IMR-90 (cell line): ENCODE data around the gene SDC4. TPM values are rescaled to one million over a fixed set of nuclear protein-coding genes. Genes with fewer than 3 reads are reported as not detected.

ENCODE experiments used
- ATAC-seq: fragments of 200-7000 bp; cut with Tn5 transposase; 2 replicates; pipeline ENCODE4 v1.9.1; 2020; ENCODE audit warnings: low read depth, mild to moderate bottlenecking, moderate library complexity
- BruUV-seq: library from RNA; stranded (reverse); fragments of 400-500 nt; replicated peaks from 2 replicates; lab custom pipeline; 2021; lab: Mats Ljungman, UMichigan
- CTCF ChIA-PET: fragments of 300-600 bp; formaldehyde crosslinking; extraction: SDS; loops from one replicate; lab custom pipeline; 2021; ENCODE audit warnings: antibody characterized with exemption; lab: Yijun Ruan, JAX
- POLR2A ChIA-PET: fragments of 300-600 bp; sonication (Branson Sonifier 250); formaldehyde crosslinking; loops from one replicate; lab custom pipeline; 2022; ENCODE audit warnings: antibody characterized with exemption; ENCODE audit not compliant: unreplicated experiment; lab: Charles Lee
- DNase-seq: peaks from one replicate; pipeline ENCODE4 v3.0.0; 2013
- H2AFZ ChIP-seq: replicated peaks from 2 replicates; pipeline ENCODE3; 2013; ENCODE audit warnings: low read length, mild to moderate bottlenecking; ENCODE audit not compliant: poor library complexity
- H2AK5ac ChIP-seq: 2 replicates; pipeline ENCODE4 v1.6.1; 2013; ENCODE audit warnings: low read depth, low read length, inconsistent platforms
- H2AK9ac ChIP-seq: replicated peaks from 2 replicates; pipeline ENCODE3; 2013; ENCODE audit warnings: mild to moderate bottlenecking, low read depth, low read length, moderate library complexity; ENCODE audit not compliant: poor library complexity
- H2BK120ac ChIP-seq: 2 replicates; pipeline ENCODE4 v1.6.1; 2013; ENCODE audit warnings: low read depth, low read length, inconsistent platforms
- H2BK15ac ChIP-seq: 3 replicates; pipeline ENCODE4 v1.6.1; 2013; ENCODE audit warnings: low read depth, low read length, inconsistent platforms
- H2BK20ac ChIP-seq: 2 replicates; pipeline ENCODE4 v1.6.1; 2013; ENCODE audit warnings: low read depth, mild to moderate bottlenecking, inconsistent platforms, low read length, moderate library complexity
- H2BK5ac ChIP-seq: 2 replicates; pipeline ENCODE4 v1.6.1; 2013; ENCODE audit warnings: mild to moderate bottlenecking, low read depth, low read length, inconsistent platforms; ENCODE audit not compliant: poor library complexity, severe bottlenecking
- H3K14ac ChIP-seq: replicated peaks from 2 replicates; pipeline ENCODE4 v1.6.1; 2013; ENCODE audit warnings: low read depth, low read length, inconsistent platforms
- H3K18ac ChIP-seq: 2 replicates; pipeline ENCODE4 v1.6.1; 2013; ENCODE audit warnings: low read depth, low read length, control low read depth
- H3K23ac ChIP-seq: 2 replicates; pipeline ENCODE4 v1.6.1; 2013; ENCODE audit warnings: low read depth, low read length, inconsistent platforms
- H3K27ac ChIP-seq: 2 replicates; pipeline ENCODE4 v1.5.1; 2013; ENCODE audit warnings: mild to moderate bottlenecking, control low read depth, low read length; ENCODE audit not compliant: insufficient read depth
- H3K27me3 ChIP-seq: 2 replicates; pipeline ENCODE4 v1.6.1; 2013; ENCODE audit warnings: low read length; ENCODE audit not compliant: control insufficient read depth, insufficient read depth
- H3K36me3 ChIP-seq: 2 replicates; pipeline ENCODE4 v1.6.1; 2013; ENCODE audit warnings: low read length, mixed read lengths; ENCODE audit not compliant: control insufficient read depth, insufficient read depth
- H3K4ac ChIP-seq: 2 replicates; pipeline ENCODE4 v1.6.1; 2013; ENCODE audit warnings: low read depth, low read length, inconsistent platforms
- H3K4me1 ChIP-seq: 2 replicates; pipeline ENCODE4 v1.6.1; 2013; ENCODE audit warnings: low read length, mixed read lengths; ENCODE audit not compliant: control insufficient read depth, insufficient read depth
- H3K4me2 ChIP-seq: 2 replicates; pipeline ENCODE4 v1.6.1; 2013; ENCODE audit warnings: low read depth, mild to moderate bottlenecking, control low read depth, low read length, moderate library complexity
- H3K4me3 ChIP-seq: 2 replicates; pipeline ENCODE4 v1.5.1; 2013; ENCODE audit warnings: low read depth, mild to moderate bottlenecking, control low read depth, low read length, moderate library complexity; ENCODE audit not compliant: insufficient read depth
- H3K56ac ChIP-seq: 2 replicates; pipeline ENCODE4 v1.6.1; 2013; ENCODE audit warnings: low read length, inconsistent platforms; ENCODE audit not compliant: insufficient read depth; ENCODE audit errors: extremely low read depth
- H3K79me1 ChIP-seq, 2 experiments: 2 replicates each; pipeline ENCODE4 v1.6.1; 2013; ENCODE audit warnings: low read length in 2 of 2, inconsistent platforms in 1 of 2, low read depth in 1 of 2
- H3K9ac ChIP-seq: 2 replicates; pipeline ENCODE4 v1.6.1; 2013; ENCODE audit warnings: low read depth, low read length, control low read depth
- H3K9me1 ChIP-seq: 2 replicates; pipeline ENCODE4 v1.6.1; 2013; ENCODE audit warnings: low read length, inconsistent platforms; ENCODE audit not compliant: insufficient read depth
- H3K9me3 ChIP-seq: 2 replicates; pipeline ENCODE4 v1.6.1; 2013; ENCODE audit warnings: low read length; ENCODE audit not compliant: control insufficient read depth, insufficient read depth
- H4K20me1 ChIP-seq: 2 replicates; pipeline ENCODE4 v1.6.1; 2013; ENCODE audit warnings: low read length, inconsistent platforms; ENCODE audit not compliant: insufficient read depth
- H4K5ac ChIP-seq: 2 replicates; pipeline ENCODE4 v1.6.1; 2013; ENCODE audit warnings: mild to moderate bottlenecking, low read depth, low read length, control low read depth
- H4K8ac ChIP-seq, 2 experiments: 2 replicates each; pipeline ENCODE4 v1.6.1; 2013; ENCODE audit warnings: low read depth in 2 of 2, low read length in 2 of 2, control low read depth in 1 of 2, inconsistent platforms in 1 of 2
- H4K91ac ChIP-seq: 2 replicates; pipeline ENCODE4 v1.6.1; 2013; ENCODE audit warnings: low read depth, low read length, inconsistent platforms; ENCODE audit not compliant: insufficient read depth
- CEBPB ChIP-seq: IDR thresholded peaks from 2 replicates; pipeline ENCODE4 v1.6.1; 2012; ENCODE audit warnings: low read depth, low read length, improper control_type of control experiment
- CTCF ChIP-seq: conservative IDR thresholded peaks from 2 replicates; pipeline ENCODE4 v1.5.1; 2012; ENCODE audit warnings: mild to moderate bottlenecking, low read depth, low read length, improper control_type of control experiment
- ELK1 ChIP-seq: fragments of 150-350 bp; IDR thresholded peaks from 2 replicates; pipeline ENCODE4 v1.6.1; 2016; ENCODE audit warnings: low read depth, mild to moderate bottlenecking, low read length, moderate library complexity, borderline replicate concordance
- FOS ChIP-seq: fragments of 150-350 bp; IDR thresholded peaks from 2 replicates; pipeline ENCODE4 v1.6.1; 2016; ENCODE audit warnings: low read depth, low read length
- MAZ ChIP-seq: IDR thresholded peaks from 2 replicates; pipeline ENCODE4 v1.6.1; 2012; ENCODE audit warnings: low read depth, mild to moderate bottlenecking, low read length, improper control_type of control experiment, moderate library complexity, borderline replicate concordance
- MXI1 ChIP-seq: IDR thresholded peaks from 2 replicates; pipeline ENCODE4 v1.6.1; 2012; ENCODE audit warnings: low read depth, mild to moderate bottlenecking, low read length, moderate library complexity, borderline replicate concordance
- NFE2L2 ChIP-seq: fragments of 150-350 bp; IDR thresholded peaks from 2 replicates; pipeline ENCODE4 v1.6.1; 2016; ENCODE audit warnings: low read depth, mild to moderate bottlenecking, low read length
- POLR2A ChIP-seq: IDR thresholded peaks from 2 replicates; pipeline ENCODE4 v1.6.1; 2012; ENCODE audit warnings: mild to moderate bottlenecking, low read depth, low read length
- RAD21 ChIP-seq: IDR thresholded peaks from 2 replicates; pipeline ENCODE4 v1.6.1; 2012; ENCODE audit warnings: low read length, improper control_type of control experiment
- RFX5 ChIP-seq: IDR thresholded peaks from 2 replicates; pipeline ENCODE4 v1.8.0; 2012; ENCODE audit warnings: low read depth, mild to moderate bottlenecking, low read length, moderate library complexity
- USF2 ChIP-seq: fragments of 150-350 bp; IDR thresholded peaks from 2 replicates; pipeline ENCODE4 v1.6.1; 2017; ENCODE audit warnings: mild to moderate bottlenecking, antibody characterized with exemption, low read length, low read depth
- WGBS, 2 experiments: methylation state at CpG; one replicate each; pipeline versions ENCODE4 v1.1.5 to v1.1.7; 2013; ENCODE audit warnings: missing lambda C conversion rate in 2 of 2; ENCODE audit not compliant: insufficient read length in 1 of 2; ENCODE audit errors: extremely low coverage in 2 of 2; 5-methylcytosine and 5-hydroxymethylcytosine counted together
- dilution Hi-C: fragments of 300-500 bp; cut with HindIII; formaldehyde crosslinking; loops from one replicate; pipeline ENCODE4 v1.14.3; 2018; ENCODE audit warnings: low sequenced_read_pairs; ENCODE audit not compliant: unreplicated experiment
- in situ Hi-C: fragments of 300-500 bp; cut with MboI; formaldehyde crosslinking; loops from 3 replicates; pipeline ENCODE4 v1.14.3; 2019; ENCODE audit warnings: low sequenced_read_pairs, inconsistent platforms, mixed read lengths
- intact Hi-C: fragments of 100-400 bp; cut with micrococcal nuclease; formaldehyde crosslinking; loops from 2 replicates; pipeline ENCODE4 v1.10.0; 2022
- polyA plus RNA-seq, 3 experiments: library from polyadenylated mRNA; depleted of rRNA; stranded (reverse); fragments of >200 nt; gene quantifications; 2 replicates each; pipeline ENCODE4 v1.2.3, GENCODE V29; 2012; ENCODE audit warnings: low replicate concordance in 1 of 3
- total RNA-seq: library from RNA; depleted of rRNA; stranded (reverse); fragments of >200 nt; gene quantifications from 2 replicates; pipeline ENCODE4 v1.2.3, GENCODE V29; 2012

Gene SDC4
- total and polyA plus RNA-seq, 2 of the 4 experiments (the other 2 are of a cell fraction) = 203 to 265 TPM

GRCh38 chr20:45350217-45350616 lies 2.0 kb upstream of the SDC4 start:
- H2BK5ac ChIP-seq = no peak overlapping the region
- H3K56ac ChIP-seq = no peak overlapping the region
- dilution Hi-C loops (no loop called here), in situ Hi-C loops (no loop called here), intact Hi-C loops (no loop called here)
- no peak overlapping the region for H3K4ac ChIP-seq
- no peak overlapping the region for H4K8ac ChIP-seq
- no TSS peak for BruUV-seq
- DNase-seq (no peak), ATAC-seq (no peak)
- H3K9me1 ChIP-seq = peaks cover 11% of the 10 kb centered on the region
- no peak overlapping the region for H2BK15ac ChIP-seq
- H4K20me1 ChIP-seq = peaks cover 31% of the 10 kb centered on the region
- no peak overlapping the region for H3K23ac ChIP-seq
- H3K4me3 ChIP-seq = no peak overlapping the region
- H3K4me2 ChIP-seq = no peak overlapping the region
- peaks cover 0 to 38% of the 10 kb centered on the region in 2 experiments; a peak in 3 of 4 replicates for H3K79me1 ChIP-seq
- no peak overlapping the region for H3K27ac ChIP-seq
- no peak overlapping the region for H4K91ac ChIP-seq
- H3K9me3 ChIP-seq = no peaks in the 10 kb centered on the region
- peaks cover 22% of the 10 kb centered on the region for H3K4me1 ChIP-seq
- CTCF ChIA-PET = no interaction called here
- H3K9ac ChIP-seq = no peak overlapping the region
- no peak overlapping the region for H3K18ac ChIP-seq
- no peaks in the 10 kb centered on the region for H3K27me3 ChIP-seq
- no CpG with 5 or more reads among the region's 1 CpG for WGBS, 2 experiments
- POLR2A ChIA-PET = no interaction called here
- H2AK5ac ChIP-seq = no peak overlapping the region
- H3K36me3 ChIP-seq = no peaks in the 10 kb centered on the region
- no peak overlapping the region for H2BK120ac ChIP-seq
- no peak overlapping the region for H3K14ac ChIP-seq
- H2BK20ac ChIP-seq = no peak overlapping the region
- TF ChIP-seq RFX5 (no peak), MXI1 (no peak), POLR2A (no peak), CTCF (no peak), CEBPB (no peak), NFE2L2 (no peak), MAZ (no peak), RAD21 (no peak), FOS (no peak), USF2 (no peak), ELK1 (no peak)
- H2AK9ac ChIP-seq = no peak overlapping the region
- no peak overlapping the region for H2AFZ ChIP-seq
- no peak overlapping the region for H4K5ac ChIP-seq
